HG03558 (cell line): ENCODE measurements around the gene OR2C1.

Experiments
- ATAC-seq: cut with Tn5 transposase; IDR thresholded peaks from one replicate; pipeline ENCODE4 v1.9.1; 2021; ENCODE audit warnings: moderate number of reproducible peaks; ENCODE audit not compliant: unreplicated experiment; ENCODE audit errors: extremely low read depth

Gene OR2C1

GRCh38 chr16:3355589-3355988 lies at the start of gene OR2C1:
Gene OR2C1, plus strand, starts transcription at chr16:3355889. Its CDS starts 52 bp downstream, at chr16:3355941.
- ATAC-seq = no peak

- no peak for ATAC-seq
These were observed 49.6 kb upstream of the OR2C1 start for GRCh38 chr16:3306078-3306477.

- no peak for ATAC-seq
These were observed 44.2 kb upstream of the OR2C1 start for GRCh38 chr16:3311496-3311895.

- no peak for ATAC-seq
These were observed 38.2 kb upstream of the OR2C1 start for GRCh38 chr16:3317315-3317999.

- no peak for ATAC-seq
These were observed 33.9 kb upstream of the OR2C1 start for GRCh38 chr16:3321816-3322215.

- no peak for ATAC-seq
These were observed 28.2 kb upstream of the OR2C1 start for GRCh38 chr16:3327514-3327913.

- no peak for ATAC-seq
These were observed 27.6 kb upstream of the OR2C1 start for GRCh38 chr16:3328104-3328503.

- ATAC-seq = no peak
These were observed 27.0 kb upstream of the OR2C1 start for GRCh38 chr16:3328643-3329042.

- no peak for ATAC-seq
These were observed 9.6 kb upstream of the OR2C1 start for GRCh38 chr16:3346041-3346440.

GRCh38 chr16:3347586-3347985 lies 8.1 kb upstream of the OR2C1 start:
- ATAC-seq = no peak

GRCh38 chr16:3348547-3349167 lies 7.0 kb upstream of the OR2C1 start:
- ATAC-seq = no peak

GRCh38 chr16:3349175-3349574 lies 6.5 kb upstream of the OR2C1 start:
- no peak for ATAC-seq

- ATAC-seq = no peak
These were observed 429 bp downstream of the OR2C1 start for GRCh38 chr16:3356118-3356517.

- no peak for ATAC-seq
These were observed 3.2 kb downstream of the OR2C1 start for GRCh38 chr16:3358871-3359270.

- ATAC-seq = no peak
These were observed 7.2 kb downstream of the OR2C1 start for GRCh38 chr16:3362931-3363330.

GRCh38 chr16:3363793-3364192 lies 8.1 kb downstream of the OR2C1 start:
- no peak for ATAC-seq

GRCh38 chr16:3364774-3365427 lies 9.2 kb downstream of the OR2C1 start:
- ATAC-seq = no peak

- no peak for ATAC-seq
These were observed 13.4 kb downstream of the OR2C1 start for GRCh38 chr16:3369073-3369472.

GRCh38 chr16:3375680-3376079 lies 20.0 kb downstream of the OR2C1 start:
- no peak for ATAC-seq

- ATAC-seq = no peak
These were observed 22.2 kb downstream of the OR2C1 start for GRCh38 chr16:3377917-3378316.

- no peak for ATAC-seq
These were observed 27.4 kb downstream of the OR2C1 start for GRCh38 chr16:3383045-3383448.

- ATAC-seq = no peak
These were observed 32.6 kb downstream of the OR2C1 start for GRCh38 chr16:3388325-3388724.
